Stimulated activated CD8-positive, alpha-beta memory T cell treated with anti-CD3 and anti-CD28 coated beads, Interleukin-15, amount 100 ng/mL, for 1 hour (primary cell): Measurements from ENCODE around the gene OTX2.

Experiments
- DNase-seq: peaks from one replicate; pipeline ENCODE4 v3.0.0-alpha.2; 2020; ENCODE audit warnings: low read depth

The OTX2 gene

DNA sequence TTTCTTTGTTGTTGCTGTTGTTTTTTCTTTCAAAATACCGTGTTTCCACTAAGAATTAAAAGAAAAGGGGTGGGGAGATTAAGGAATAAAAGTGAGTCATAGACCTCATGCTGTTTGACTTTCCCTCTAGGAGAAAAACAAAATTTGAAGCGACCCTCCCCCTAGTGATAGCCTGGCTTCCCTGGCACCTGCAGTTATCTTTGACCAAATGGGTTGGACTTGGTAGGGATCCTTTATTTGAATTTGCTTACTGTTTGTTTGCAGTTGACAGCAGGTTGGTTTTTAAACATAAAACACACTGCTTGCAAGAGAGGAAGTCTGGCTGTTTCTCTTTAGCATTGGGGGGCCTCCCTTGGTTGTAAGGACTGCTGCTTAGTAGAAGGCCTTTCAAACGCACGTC lies 14.0 kb downstream of the OTX2 start:
- DNase-seq = no peak

DNA sequence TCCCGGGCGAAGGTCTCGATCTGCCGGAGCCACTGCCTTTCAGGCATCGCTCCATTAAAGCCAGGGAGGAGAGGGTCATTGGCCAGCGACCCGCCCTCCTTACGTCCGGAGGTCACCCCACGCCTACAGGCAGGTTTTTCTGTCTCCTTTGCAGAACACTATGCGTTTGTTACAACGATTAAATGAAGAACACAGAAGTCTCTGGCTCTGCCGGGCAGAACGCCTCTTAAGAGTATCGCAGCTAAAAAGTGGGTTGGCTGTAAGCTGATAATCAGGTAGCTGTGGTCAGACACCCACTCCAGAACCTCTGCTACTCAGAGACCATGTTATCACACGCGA lies 15.0 kb downstream of the OTX2 start:
- no peak for DNase-seq

DNA sequence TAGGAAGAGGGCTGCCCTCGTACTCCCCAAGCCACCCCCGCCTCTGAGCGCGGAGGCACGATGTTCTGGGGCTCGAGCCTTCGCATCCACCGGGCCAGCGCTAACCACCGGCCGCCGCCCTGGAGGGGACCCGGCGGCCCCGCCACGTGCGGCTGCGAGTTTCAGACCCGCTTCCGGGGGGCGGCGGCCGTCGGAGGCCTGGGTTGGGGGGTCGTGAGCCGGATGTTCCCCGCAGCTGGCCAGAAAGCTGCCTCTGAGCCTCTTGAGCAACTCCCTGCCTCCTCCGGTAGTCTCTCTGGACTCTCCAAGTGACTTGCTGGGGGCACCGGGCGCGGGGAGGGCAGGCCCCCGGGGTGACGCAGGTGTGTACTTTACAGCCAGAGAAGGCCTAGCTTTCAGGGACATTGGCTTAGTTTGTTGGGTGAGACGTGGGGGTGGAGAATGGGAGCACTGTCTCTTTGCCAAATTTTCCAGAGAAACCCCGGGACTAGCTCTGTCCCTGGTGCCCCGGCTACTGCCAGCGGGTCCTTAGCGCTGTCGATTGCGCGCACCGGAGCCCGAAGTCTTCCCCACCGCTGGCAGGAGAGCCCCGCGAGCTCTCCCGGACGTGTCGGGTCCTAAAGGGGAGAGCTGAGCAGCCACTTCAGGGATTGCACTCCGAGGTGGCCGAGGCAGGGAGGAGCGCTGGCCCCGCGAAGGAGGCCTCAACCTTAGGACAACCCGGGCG lies 15.6 kb downstream of the OTX2 start:
- DNase-seq = no peak

GRCh38 chr14:56794088-56794556 lies 16.2 kb downstream of the OTX2 start:
- DNase-seq = no peak

GRCh38 chr14:56789955-56790354 lies 20.3 kb downstream of the OTX2 start:
- no peak for DNase-seq

DNA sequence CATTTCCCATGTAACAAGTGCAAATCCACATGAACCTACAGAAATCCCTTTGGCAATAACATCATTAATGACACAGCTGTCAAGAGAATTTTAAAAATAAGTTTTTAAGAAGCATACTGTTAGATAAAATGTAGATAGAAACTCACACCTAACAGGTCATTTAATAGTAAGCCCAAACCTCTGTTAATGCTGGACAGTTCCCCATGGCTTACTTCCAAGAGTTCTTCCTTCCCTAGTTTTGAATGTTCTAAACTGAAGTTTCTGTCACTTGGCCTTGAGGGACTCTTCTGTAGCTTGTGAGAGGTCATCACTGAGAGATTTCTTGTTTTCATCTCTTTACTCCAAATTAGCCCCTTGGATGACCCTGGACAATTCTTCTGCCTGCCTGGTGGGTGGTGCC lies 22.7 kb downstream of the OTX2 start:
- DNase-seq = no peak

GRCh38 chr14:56782711-56783110 lies 27.6 kb downstream of the OTX2 start:
- no peak for DNase-seq

DNA sequence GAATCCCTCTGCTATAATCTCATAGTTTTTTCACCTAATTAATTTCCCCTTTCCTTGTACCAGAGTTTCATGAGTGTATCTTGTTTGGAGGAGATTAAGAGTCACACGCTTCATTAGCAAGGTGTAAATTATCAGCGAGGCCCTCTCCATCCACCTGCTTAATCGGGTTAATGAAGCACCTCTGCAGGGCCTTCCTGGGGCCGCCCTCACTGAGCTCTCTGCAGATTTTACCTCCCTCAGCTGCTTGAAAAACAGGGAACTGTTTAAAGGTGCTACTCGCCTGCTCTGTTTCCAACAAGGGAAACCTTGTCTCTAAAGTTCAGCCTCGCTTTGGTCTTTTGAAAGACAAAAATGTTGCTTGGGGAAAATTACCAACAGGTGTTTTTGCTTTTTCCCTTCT lies 35.8 kb downstream of the OTX2 start:
- DNase-seq = no peak

DNA sequence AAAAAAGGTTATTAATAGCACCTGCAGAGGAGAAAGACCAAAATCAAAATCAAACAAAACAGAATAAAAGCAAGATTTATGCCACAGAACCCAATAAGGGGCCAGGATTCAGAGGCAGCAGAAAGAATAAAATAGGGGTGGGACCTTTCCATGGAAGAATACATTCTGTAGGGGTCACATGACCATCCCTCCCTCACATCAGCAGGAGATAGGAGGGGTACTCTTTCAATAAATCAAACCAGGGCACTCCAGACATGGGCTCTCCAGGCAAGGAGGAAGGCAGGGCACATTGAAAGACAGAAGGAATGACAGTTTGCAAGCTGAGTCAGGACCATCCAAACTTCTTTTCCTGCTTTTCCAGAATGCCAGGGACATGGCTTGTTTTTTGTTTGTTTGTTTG lies 39.8 kb downstream of the OTX2 start:
- no peak for DNase-seq

GRCh38 chr14:56760164-56760914 lies 49.9 kb downstream of the OTX2 start:
- no peak for DNase-seq

- DNase-seq = no peak
Observed at GRCh38 chr14:56759633-56760032, 50.6 kb downstream of the OTX2 start.

- no peak for DNase-seq
Observed at GRCh38 chr14:56759094-56759493, 51.2 kb downstream of the OTX2 start.

DNA sequence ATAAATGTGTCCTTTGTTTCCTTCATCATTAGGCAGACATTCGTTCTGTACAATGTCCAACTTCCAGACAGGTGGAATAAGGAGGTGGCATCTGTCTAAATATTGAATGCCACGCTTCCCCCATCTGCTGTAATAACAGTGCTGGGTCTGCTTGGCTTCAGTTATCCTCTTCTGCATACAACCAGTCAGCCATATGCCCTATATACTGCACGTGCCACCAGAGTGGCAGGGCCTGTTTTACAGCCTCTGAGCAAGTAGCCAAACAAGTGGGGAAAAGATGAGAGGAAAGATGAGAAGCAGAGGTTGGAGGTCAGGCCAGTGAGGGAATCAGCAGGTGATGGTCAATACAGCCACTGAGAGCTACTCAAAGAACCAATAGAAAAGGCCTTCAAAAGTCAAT lies 55.4 kb downstream of the OTX2 start:
- DNase-seq = no peak

DNA sequence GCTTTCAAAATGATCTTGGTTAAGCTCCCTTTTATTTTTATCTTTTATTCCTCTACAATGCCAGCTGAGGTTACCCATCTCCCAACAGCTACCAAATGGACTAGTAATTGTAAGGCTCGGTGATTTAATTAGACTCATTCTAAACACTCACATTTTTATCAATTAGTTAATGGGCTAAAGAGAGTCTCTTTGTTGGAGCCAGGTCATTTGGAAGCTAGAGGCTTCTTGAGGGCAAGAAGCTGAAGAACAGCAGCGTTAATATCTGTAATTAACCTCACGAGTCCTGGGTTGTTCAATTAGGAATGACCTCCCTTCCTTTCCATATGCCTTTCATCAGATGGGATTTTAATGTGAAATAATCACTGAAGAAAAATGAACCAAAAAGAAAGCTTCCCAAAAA lies 56.9 kb downstream of the OTX2 start:
- no peak for DNase-seq

- no peak for DNase-seq
Observed at GRCh38 chr14:56752428-56752827, 57.9 kb downstream of the OTX2 start.

GRCh38 chr14:56751471-56751870 lies 58.8 kb downstream of the OTX2 start:
- DNase-seq = no peak
